ENCODE measurements around the gene KIAA0513. TPM values are rescaled to one million over a fixed set of nuclear protein-coding genes. Genes with fewer than 3 reads are reported as not detected.

The KIAA0513 gene
- total and polyA plus RNA-seq, 2 donors (not counting 3 experiments of a cell fraction or from before 2014, with no cell fraction given) = 1.8 to 4.3 TPM

- Histone ChIP-seq H4K20me1 (replicated peaks; ENCODE audit: control insufficient read depth, extremely low read depth, insufficient read depth, low read length) (no peaks in the 10 kb centered on the region), H3K36me3 (ENCODE audit: control insufficient read depth in 2 of 2, extremely low read depth in 1 of 2, insufficient read depth in 2 of 2, low read length in 2 of 2) (no peaks in the 10 kb centered on the region), H3K9me3 (replicated peaks; ENCODE audit: control insufficient read depth, insufficient read depth, low read length) (no peaks in the 10 kb centered on the region), H3K4me2 (ENCODE audit: insufficient read depth, low read length) (no peak overlapping the region), H3K4me1 (ENCODE audit: control insufficient read depth, extremely low read depth, insufficient read depth, low read length) (peaks cover 12% of the 10 kb centered on the region), H3K9me1 (replicated peaks; ENCODE audit: control insufficient read depth, extremely low read depth, insufficient read depth, low read length) (no peaks in the 10 kb centered on the region), H3K79me2 (ENCODE audit: control insufficient read depth, insufficient read depth, low read length) (peaks cover 77% of the 10 kb centered on the region), H3K4me3 (replicated peaks in 1 of 3; ENCODE audit: insufficient read depth in 1 of 3, low read depth in 1 of 3, low read length in 3 of 3) (no peak overlapping the region), H3K27ac (ENCODE audit: insufficient read depth, low read depth, low read length) (no peak overlapping the region), H3K27me3 (ENCODE audit: control insufficient read depth in 2 of 2, insufficient read depth in 2 of 2, low read length in 2 of 2) (no peaks in the 10 kb centered on the region), H3K9ac (replicated peaks; ENCODE audit: extremely low read depth, insufficient read depth, low read length) (no peak overlapping the region), H2AFZ (ENCODE audit: low read depth, low read length) (no peak overlapping the region)
- dilution Hi-C loops (cut with MboI; ENCODE audit: extremely low pct_ligation_motif_present, low sequenced_read_pairs) (no loop called here), intact Hi-C loops (cut with micrococcal nuclease) (no loop called here)
- ChIA-PET POLR2A (no interaction called here), CTCF (interaction anchor here (1.1 to 1.4 kb wide), 3 partner anchors 12 to 255 kb away, joined by 3 to 4 read pairs (median 3); no protein-coding TSS in a partner anchor)
- TF ChIP-seq MAX (IDR thresholded peaks at IDR 0.05; ENCODE audit: insufficient read depth, insufficient read length) = no peak
- BruUV-seq (replicated peaks) = no TSS peak
- DNase-seq (ENCODE audit: low read depth, low spot score) = no peak
- no peak for FAIRE-seq
Observed at GRCh38 chr16:85002099-85002541, 25.5 kb upstream of the KIAA0513 start.

- BruUV-seq (replicated peaks) = no TSS peak
Observed at GRCh38 chr16:85002608-85003007, 25.0 kb upstream of the KIAA0513 start.

More at GRCh38 chr16:85002608-85003007, 25.0 kb upstream of the KIAA0513 start:
- Histone ChIP-seq H3K4me2 (ENCODE audit: insufficient read depth, low read length) (no peak overlapping the region), H2AFZ (ENCODE audit: low read depth, low read length) (no peak overlapping the region), H3K9ac (replicated peaks; ENCODE audit: extremely low read depth, insufficient read depth, low read length) (no peak overlapping the region), H3K27me3 (ENCODE audit: control insufficient read depth in 2 of 2, insufficient read depth in 2 of 2, low read length in 2 of 2) (no peaks in the 10 kb centered on the region), H3K36me3 (ENCODE audit: control insufficient read depth in 2 of 2, extremely low read depth in 1 of 2, insufficient read depth in 2 of 2, low read length in 2 of 2) (no peaks in the 10 kb centered on the region), H4K20me1 (replicated peaks; ENCODE audit: control insufficient read depth, extremely low read depth, insufficient read depth, low read length) (no peaks in the 10 kb centered on the region), H3K9me3 (replicated peaks; ENCODE audit: control insufficient read depth, insufficient read depth, low read length) (no peaks in the 10 kb centered on the region), H3K4me3 (replicated peaks in 1 of 3; ENCODE audit: insufficient read depth in 1 of 3, low read depth in 1 of 3, low read length in 3 of 3) (no peak overlapping the region), H3K4me1 (ENCODE audit: control insufficient read depth, extremely low read depth, insufficient read depth, low read length) (peaks cover 12% of the 10 kb centered on the region), H3K9me1 (replicated peaks; ENCODE audit: control insufficient read depth, extremely low read depth, insufficient read depth, low read length) (no peaks in the 10 kb centered on the region), H3K27ac (ENCODE audit: insufficient read depth, low read depth, low read length) (no peak overlapping the region), H3K79me2 (ENCODE audit: control insufficient read depth, insufficient read depth, low read length) (peaks cover 77% of the 10 kb centered on the region)
- TF ChIP-seq JUN (IDR thresholded peaks at IDR 0.05; ENCODE audit: borderline replicate concordance, insufficient read depth, insufficient read length, low read depth) (no peak), POLR2AphosphoS5 (IDR thresholded peaks at IDR 0.05; ENCODE audit: insufficient read depth, low read depth, low read length) (no peak), MYC (IDR thresholded peaks at IDR 0.05; ENCODE audit: low read depth, low read length) (no peak), POLR2A (IDR thresholded peaks at IDR 0.05; ENCODE audit: low read depth, low read length) (no peak), FOS (IDR thresholded peaks at IDR 0.05; ENCODE audit: borderline replicate concordance, insufficient read depth, low read length) (no peak), GATA2 (IDR thresholded peaks at IDR 0.05; ENCODE audit: insufficient read depth, insufficient read length, low read depth, low read length) (no peak), MAX (IDR thresholded peaks at IDR 0.05; ENCODE audit: insufficient read depth, insufficient read length) (no peak), CTCF (IDR thresholded peaks at IDR 0.05; ENCODE audit: extremely low read depth in 1 of 2, insufficient read depth in 1 of 2, low read depth in 1 of 2, low read length in 2 of 2) (no peak), EZH2 (IDR thresholded peaks at IDR 0.05; ENCODE audit: borderline replicate concordance, low read depth, low read length, severe bottlenecking) (no peak)
- ChIA-PET POLR2A (no interaction called here), CTCF (no interaction called here)
- dilution Hi-C loops (cut with MboI; ENCODE audit: extremely low pct_ligation_motif_present, low sequenced_read_pairs) = no loop called here
- FAIRE-seq = no peak
- no peak for DNase-seq (ENCODE audit: low read depth, low spot score)
- intact Hi-C loops (cut with micrococcal nuclease) = no loop called here

Measured in endothelial cell of umbilical vein (primary cell).